ENCODE data around the gene SLC27A5.

The SLC27A5 gene, protein sequence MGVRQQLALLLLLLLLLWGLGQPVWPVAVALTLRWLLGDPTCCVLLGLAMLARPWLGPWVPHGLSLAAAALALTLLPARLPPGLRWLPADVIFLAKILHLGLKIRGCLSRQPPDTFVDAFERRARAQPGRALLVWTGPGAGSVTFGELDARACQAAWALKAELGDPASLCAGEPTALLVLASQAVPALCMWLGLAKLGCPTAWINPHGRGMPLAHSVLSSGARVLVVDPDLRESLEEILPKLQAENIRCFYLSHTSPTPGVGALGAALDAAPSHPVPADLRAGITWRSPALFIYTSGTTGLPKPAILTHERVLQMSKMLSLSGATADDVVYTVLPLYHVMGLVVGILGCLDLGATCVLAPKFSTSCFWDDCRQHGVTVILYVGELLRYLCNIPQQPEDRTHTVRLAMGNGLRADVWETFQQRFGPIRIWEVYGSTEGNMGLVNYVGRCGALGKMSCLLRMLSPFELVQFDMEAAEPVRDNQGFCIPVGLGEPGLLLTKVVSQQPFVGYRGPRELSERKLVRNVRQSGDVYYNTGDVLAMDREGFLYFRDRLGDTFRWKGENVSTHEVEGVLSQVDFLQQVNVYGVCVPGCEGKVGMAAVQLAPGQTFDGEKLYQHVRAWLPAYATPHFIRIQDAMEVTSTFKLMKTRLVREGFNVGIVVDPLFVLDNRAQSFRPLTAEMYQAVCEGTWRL

DNA sequence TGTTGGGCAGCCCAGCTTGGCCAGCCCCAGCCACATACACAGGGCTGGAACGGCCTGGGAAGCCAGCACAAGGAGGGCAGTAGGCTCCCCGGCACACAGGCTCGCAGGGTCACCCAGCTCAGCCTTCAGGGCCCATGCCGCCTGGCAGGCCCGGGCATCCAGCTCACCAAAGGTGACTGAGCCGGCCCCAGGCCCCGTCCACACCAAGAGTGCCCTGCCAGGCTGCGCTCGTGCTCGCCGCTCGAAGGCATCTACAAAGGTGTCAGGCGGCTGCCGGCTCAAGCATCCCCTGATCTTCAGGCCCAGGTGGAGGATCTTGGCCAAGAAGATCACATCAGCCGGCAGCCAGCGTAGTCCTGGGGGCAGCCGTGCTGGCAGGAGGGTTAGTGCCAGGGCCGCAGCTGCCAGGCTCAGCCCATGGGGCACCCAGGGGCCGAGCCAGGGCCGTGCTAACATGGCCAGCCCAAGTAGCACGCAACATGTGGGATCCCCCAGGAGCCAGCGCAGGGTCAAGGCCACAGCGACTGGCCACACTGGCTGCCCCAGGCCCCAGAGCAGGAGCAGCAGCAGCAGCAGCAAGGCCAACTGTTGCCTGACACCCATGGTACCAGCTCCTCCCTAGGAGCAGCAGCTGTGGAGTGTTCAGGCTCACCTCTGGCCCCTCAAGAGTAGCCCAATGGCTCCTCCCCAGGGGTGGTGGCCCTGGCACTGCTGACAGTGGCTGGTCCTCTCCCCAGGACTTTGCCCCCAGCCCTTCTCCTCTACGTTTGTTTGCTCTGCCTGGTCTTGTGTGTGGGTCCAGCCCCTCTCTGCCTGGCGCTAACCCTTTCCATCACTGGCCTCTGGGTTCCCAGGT is at the start of gene SLC27A5:
TSS of gene SLC27A5 (minus strand) at position 640 of the 856 bp plus-strand sequence. CDS start at position 603, 37 bp downstream.
- no peak for DNase-seq (ENCODE audit: low read depth)

DNA sequence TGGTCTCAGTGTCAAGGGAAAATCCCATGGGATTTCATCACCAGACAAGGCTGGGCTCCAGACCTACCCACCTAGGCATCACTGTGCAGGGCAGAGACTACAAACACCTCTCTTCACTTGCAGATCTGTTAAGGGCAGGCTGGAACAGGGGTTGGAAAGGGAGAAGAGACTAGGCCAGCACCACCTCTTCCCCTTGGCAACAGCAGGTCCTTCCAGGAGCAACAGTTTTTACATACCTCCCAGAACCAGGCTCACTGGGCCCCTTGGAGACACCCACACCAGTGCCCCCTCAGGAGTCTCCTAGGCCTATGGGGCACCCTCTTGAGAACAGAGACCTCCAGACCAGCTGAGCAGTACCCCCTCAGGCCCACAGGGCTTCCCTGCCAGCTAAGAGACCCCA is 49.1 kb upstream of the SLC27A5 start:
- no peak for DNase-seq (ENCODE audit: low read depth)

DNA sequence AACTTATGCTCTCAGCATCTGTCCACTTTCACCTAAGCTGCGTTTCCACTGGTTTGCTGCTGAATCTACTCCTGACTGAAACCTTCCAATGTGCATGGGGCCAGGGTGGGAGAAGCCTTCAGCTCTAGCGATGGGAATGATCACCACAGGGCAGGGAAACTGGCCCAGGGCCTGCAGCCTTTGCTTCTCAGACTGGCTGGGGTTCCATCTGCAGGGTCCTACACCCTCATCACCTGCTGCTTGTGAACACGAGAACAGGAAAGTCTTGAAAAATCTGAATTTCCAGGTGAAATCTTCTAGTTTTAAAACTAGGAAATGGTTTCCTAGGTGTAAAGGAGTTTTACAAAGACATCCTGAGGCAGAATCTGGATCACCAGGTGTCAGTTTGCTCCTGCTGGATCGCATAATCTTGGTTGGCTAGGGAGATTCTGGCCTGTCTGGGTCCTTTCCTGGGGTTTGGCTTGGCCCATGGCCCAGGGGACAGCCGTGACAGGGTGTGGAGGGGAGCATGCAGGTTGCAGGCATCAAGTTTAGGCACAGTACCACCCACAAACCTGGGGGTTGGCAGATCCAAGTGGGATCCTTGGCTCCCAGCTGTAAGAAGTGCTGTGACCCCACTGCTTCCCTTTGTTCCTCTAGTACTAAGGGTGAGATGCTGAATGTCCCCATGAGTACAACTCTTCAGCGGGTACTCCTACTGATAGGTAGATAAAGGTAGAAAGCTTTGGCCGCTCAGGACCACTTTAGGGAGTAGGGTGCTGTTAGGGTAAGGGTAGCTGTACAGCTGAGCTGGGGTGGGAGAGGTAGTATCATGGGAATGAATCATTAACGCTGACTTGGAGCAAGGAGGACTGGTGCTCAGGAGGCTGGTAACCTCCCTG is 48.5 kb upstream of the SLC27A5 start:
- no peak for DNase-seq (ENCODE audit: low read depth)

DNA sequence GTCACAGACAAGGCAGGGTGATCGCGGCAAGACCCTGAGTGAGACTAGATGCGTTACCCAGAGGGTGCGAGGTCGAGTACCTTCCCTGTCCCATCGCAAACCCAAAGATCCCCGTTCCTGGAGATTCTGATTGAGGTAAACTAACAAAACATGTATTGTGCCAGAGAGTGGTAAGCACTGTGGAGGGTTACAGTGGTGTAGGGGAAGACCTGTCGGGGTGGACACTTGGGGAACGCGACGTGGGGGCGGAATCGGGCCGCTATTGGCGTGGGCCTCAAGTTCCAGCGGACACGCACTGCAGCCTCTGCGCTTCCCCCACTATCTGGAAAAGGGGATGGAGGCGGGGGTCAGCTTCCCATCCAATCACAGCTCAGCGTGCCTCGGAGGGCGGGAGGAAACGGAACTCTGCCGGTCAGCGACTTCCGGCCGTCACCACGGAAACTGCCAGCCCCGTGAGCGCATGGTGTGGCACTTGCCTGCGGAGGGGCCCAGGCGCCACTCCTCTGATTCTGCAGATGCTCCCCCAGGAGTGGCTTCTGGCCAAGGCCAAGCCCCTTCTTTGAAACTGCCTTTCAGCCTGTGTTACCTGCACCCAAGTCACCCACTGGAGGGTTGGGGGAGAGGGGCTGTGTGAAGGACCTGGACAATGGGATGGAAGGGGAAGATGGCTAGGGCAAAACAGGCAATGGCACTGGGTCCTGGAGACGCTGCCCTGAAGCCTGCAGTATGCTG is 47.6 kb upstream of the SLC27A5 start:
- DNase-seq (ENCODE audit: low read depth): peak; percentile 54

DNA sequence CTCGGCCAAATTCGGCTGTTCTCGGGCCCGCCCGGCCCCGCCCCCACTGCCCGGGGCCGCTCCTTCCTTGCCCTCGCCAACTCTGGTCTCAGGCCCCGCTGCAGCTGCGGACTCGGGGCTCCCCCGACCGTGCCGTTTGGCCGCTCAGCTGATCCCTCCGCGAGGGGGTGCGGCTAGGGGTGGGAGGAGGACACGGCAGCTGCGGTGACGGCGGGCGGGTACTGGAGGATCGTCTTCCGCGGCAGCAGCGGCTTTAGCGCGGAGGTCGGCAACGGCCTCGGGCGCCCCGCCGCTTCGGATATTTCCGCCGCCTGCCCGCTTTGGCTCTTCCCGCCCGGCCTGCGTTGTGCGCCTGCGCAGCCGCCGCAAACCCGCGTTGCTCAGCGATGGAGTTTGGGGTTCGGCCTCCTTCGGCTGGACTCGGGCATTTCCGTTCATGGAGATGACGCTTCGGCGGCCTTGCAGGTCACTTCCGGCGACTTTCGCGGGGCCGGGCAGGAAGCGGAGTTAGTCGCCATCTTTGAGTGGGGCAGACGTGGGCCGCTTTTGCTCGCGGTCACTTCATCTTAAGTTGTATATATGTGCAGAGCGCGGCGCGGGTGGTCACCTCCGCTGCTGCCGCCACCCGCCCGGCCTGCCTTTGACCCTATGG is 47.0 kb upstream of the SLC27A5 start:
- peak; percentile 99 for DNase-seq (ENCODE audit: low read depth)

DNA sequence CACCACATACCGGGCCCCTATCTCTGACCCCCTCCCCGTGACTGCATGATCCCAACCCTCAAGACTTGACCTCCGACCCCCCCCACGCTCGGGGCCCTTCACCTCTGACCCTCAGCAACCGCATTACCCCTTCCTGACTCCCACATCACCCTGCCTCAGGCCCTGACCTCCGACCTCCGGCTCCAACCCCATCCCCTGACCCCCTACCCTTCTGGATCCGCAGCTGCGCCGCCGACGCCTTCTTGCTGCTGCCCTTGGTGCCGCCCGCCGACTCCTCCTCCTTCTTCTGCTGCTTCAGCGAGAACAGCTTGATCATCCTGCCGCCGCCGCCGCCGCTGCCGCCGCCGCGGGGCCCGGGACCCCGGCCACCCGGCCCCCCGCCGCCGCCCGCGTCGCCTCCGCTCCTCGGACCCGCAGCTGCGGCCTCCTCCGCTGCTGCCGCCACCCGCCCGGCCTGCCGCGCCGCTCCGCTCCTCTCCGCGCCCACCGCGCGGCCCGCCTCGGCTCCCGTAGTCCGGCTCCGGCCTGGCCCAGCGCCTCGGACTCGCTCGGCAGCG is 46.4 kb upstream of the SLC27A5 start, which contains the start of gene UBE2M:
TSS of gene UBE2M (minus strand) at position 546 of the 557 bp plus-strand sequence. CDS start at position 316, 230 bp downstream.
- no peak for DNase-seq (ENCODE audit: low read depth)

DNA sequence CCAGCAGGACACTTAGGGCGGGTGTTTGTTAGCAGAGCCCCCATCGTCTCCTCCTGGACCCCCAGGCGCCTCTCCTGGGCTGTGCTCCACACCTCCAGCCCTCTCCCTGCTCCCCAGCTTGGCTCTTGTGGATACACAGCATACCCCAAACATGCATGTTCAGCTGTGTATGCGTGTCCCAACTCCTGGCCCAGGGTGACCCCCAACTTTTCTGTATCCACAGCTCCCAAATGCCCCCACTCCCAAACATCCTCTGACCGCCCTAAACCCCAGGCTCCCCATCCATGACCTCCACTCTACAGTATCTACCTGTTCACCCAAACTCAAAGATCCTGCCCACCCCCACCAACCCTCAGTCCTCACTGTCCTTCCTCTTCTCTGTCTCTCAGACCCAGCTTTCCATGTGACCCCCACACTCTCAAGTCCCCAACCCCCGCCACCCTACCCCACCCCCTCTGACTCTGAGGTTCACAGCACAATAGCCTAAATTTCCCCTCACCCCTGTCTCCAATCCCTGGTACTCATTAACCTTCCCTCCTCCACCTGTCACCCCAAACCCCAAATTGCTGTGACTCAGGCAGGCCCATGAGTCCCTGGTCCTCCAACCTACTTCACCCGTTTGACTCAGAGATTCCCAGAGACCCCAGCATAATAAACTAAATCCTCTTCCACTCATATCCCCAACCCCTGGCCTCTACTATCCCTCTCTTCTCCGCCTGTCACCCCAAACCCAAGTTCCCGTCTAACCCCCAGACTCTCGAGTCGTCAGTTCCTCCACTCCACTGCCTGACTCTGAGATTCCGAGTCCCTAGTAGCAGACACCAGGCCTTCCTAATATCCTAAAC is 45.7 kb upstream of the SLC27A5 start:
- no peak for DNase-seq (ENCODE audit: low read depth)

DNA sequence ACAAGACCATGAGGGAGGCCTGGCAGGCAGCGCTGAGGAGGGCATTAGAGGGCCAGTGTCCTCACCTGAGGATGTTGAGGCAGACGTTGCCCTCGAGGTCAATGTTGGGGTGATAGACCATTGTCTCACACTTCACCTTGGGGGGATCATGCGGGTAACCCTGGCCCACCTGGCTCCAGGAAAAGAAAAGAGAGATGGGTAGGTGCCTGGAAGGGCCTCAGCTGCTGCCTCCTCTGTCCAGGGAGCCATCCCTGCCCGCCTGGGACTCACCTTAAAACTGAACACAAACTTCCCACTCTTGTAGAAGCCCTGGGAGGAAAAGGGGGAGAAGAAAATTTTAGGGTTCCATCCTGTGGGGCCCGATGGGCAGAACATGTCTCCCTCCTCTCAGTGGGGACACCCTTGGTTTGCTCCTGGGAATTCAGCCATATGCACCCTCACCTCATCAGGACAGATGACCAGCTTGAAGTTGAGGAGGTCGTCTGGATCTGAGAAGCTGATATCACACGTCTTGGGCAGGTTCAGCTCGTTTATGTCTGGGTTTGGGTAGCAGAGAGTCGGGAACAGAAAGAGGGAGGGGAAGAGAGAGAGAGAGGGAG is 44.9 kb upstream of the SLC27A5 start:
- no peak for DNase-seq (ENCODE audit: low read depth)

DNA sequence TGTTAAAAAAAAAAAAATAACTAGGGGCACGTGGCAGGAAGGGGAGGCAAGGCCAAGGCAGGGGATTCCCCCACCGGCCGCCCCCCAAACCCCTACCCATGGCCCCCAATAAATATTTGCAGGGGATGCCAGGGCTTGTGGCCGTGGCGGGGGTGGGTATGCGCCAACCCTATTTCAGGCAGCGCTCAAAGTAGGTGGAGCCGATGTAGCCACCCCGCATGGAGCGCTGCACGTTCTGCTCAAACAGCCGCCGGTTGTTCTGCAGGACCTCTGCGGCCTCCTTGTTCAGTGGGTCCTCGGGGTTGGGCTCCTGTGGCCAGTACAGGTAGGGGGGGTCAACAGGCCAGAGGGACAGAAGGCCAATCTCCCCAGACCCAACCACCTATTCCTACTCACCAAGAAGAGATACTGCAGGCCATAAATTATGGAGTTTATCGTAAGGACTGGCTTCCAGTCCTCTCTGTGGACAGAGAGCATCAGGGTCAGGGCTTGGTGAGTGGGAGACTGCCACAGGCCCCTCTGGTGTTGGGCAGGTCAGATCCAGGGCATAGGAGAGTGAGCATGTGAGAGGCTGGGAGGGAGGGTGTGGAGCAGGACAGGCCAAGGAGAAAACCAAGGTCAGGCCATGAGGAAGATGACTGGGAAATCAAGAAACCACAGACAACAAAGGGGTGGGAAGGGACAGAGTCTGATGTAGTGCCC is 44.3 kb upstream of the SLC27A5 start:
- DNase-seq (ENCODE audit: low read depth): no peak

DNA sequence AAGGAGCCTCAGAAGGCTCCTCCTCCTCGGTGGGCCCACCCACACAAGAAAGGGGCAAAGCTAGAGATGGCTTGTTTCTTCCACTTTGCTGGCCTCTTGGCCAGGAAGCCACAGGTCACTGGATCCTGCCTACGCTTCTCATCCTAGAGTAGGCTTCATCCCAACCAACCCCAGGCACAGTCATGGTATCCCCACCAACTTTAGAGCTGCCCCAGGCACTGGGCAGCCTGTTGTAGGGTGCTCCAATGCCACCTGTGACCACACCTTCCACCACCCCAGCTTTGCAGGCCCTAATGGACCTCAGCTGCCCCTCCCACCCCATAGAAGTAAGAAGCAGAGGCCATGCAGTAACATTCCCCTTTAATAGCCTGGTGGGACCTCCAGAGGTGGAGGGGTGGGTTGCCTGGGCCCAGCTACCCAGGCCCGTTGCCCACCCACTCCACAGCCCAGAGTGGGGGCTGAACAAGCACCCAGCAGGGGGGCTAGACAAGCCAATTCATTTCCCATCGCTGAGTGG is 43.6 kb upstream of the SLC27A5 start:
- DNase-seq (ENCODE audit: low read depth): no peak

DNA sequence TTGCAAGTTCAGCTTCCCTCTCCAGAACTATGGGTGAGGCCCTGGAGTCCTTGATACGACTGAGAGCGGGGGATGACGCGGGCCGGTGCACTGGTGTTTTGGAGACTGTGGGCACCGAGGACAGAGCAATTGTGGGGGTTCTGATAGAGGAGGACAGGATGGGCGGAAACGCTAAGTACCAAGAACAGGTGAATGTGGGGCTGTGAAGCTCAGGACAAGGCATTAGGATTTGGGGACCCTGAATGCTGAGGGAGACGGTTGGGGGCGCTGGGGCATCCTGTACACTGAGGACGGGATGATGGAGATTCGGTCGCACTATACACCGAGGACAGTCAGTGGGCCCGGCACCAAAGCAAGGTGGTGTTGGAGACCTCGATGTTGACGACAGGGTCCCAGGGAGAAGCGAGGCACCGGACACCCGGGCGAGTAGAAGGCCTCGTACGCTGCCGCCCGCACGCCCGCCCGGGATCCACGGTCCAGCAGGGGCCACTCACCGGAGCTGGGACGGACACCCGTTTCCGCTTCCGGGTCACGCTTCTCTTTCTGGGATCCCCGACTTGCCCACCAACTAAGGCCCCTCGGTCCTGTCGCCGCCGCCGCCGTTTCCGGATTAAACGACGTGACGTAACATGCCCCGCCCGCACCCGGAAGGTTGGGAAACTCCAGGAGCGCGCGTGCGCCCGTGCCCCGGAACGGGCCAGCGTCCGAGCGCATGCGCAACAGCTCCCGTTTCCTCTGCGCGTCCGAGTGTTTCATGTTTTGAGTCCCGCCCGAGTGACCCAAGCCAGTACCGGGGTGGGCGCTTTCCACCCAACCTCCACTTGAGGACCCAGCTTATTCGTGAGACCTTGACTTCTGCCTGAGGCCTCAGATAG is 42.9 kb upstream of the SLC27A5 start, which contains the start of gene CHMP2A:
TSS of gene CHMP2A (minus strand) at position 612 of the 875 bp plus-strand sequence. CDS start 893 bp downstream, outside the sequence.
- peak; percentile 98 for DNase-seq (ENCODE audit: low read depth)

DNA sequence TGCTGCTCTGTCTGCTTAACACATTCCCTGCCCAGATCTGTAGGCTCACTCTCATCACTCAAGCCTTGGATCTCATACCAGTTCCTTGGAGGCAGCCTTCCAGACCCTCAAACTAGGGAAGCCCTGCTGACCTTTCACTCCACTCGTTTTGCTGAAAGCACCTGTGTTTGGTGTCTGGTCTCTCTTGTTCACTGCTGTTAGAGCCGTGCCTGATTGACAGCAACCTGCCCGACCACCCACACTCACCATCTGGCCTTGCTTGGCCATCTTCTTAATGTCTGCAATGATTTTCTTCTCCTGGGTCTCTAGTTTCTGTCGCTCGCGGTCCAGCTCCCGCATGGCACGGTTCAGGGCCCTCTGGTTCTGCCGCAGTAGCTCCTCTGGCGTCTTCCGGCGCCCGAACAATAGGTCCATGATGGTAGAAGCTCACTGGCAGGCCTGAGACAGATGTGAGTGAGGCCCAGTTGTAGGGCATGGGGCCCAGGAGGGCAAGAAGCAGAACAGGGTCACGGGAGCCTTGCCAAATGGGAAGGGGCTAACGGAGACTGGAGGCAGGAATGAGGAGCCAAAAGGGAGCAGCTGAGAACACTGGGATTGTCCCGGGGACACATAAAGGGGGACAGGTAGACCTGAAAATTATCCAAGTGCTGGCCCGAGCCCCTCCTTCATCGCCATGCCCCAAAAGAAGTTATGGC is 42.2 kb upstream of the SLC27A5 start:
- DNase-seq (ENCODE audit: low read depth): no peak

DNA sequence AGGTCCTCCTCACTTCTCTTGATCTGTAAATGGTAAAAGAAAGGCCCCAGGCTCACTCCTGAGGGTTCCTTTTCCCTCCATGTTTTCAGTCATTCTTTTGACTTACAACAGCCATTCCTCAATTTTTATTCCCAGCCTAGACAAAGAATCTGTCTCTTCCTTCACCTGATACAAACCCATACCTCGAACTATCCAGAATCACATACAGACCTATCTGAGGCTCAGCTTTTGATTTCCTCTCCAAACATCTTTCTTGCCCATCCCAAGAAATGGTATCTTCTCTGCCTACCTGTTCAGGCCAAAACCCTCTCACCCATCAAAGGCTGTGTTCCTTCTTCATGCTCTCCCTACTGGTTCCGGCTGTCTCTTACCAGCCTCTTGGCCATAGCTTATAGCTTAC is 40.9 kb upstream of the SLC27A5 start:
- no peak for DNase-seq (ENCODE audit: low read depth)

DNA sequence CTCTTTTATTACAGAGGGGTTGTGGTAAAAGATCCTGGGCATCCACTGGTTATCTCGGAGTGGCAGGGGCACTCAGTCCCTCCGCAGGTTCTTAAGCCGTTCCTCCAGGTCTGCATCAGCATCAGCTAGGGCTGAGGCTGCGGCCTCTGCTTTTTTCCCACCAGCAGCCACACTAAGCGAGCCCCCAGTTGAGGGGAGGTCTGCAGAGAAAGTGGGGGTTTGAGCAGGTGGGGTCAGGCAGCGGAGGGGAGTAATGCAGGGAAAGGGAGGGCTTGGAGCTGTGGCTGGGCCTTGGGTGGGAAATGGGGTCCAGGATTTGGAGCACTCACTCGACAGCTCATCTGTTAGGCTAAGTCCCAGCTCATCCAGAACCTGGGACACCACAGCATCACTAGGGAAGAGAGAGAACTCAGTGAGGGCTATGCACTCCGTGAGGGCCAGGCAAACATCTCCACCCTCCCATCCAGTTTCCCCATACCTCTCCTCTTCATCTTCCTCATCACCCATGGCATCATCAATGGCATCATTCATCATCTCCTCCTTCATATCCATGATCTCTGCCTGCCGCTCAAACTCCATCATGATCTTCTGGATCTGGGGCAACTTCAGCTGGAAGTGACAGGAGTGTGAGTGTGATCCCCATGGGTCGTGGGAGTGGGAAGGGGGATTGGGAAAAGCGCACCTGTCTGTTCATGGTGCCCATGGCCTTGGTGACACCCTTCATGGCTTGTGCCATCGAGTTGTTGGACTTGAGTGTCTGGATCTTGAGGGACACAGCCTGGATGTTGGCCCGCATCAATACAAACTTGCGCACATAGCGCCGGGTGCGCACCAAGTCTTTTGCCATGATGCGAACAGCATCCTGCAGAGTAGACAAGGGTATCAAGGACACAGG is 40.0 kb upstream of the SLC27A5 start:
- no peak for DNase-seq (ENCODE audit: low read depth)

DNA sequence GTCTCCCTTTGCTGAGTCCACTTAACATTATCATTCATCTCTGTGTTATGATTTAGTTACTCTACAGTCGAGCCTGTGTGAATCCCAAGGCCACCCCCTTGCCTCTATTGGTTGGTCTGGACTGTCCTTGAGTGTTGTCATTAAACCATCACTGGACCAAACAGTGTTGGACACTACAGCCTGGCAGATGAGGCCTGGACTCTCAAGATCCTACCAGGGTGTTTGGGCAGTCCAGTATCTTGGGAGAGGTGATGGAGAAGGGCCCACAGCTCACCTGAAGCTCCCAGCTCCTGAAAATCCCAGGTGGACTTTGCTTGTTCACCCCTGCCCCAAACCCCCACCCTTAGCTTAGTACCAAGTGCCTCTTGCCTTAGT is 39.3 kb upstream of the SLC27A5 start:
- no peak for DNase-seq (ENCODE audit: low read depth)
